Caki2 (cell line): ENCODE results near the gene PPIA. TPM values are rescaled to one million over a fixed set of nuclear protein-coding genes. Genes with fewer than 3 reads are reported as not detected.
A peak's percentile ranks its signal among the peaks of the same experiment; 100 is the strongest.

Experiments
- DNase-seq: peaks from one replicate; pipeline ENCODE4 v3.0.0-alpha.2; 2015; ENCODE audit warnings: low read depth
- in situ Hi-C: cut with HindIII; loops from 2 replicates; pipeline ENCODE4 v1.10.0; 2016; ENCODE audit warnings: low sequenced_read_pairs, low pct_unique_long_range_greater_than_20kb, mixed read lengths
- total RNA-seq: library from RNA; depleted of rRNA; stranded (reverse); fragments of >200 nt; shearing (Covaris generic); gene quantifications from 2 replicates; pipeline ENCODE4 v1.2.3, GENCODE V29; 2014; ENCODE audit warnings: low replicate concordance; rRNA removed

PPIA gene
- total RNA-seq, result 5,475 and 6,139 TPM in 2 replicates

- peak; percentile 95 for DNase-seq
- in situ Hi-C loops, result no loop called here
Measured at GRCh38 chr7:44796504-44797328, at the start of gene PPIA. Gene PPIA, plus strand, starts transcription at chr7:44796681. Its CDS starts 44 bp downstream, at chr7:44796725.

DNA sequence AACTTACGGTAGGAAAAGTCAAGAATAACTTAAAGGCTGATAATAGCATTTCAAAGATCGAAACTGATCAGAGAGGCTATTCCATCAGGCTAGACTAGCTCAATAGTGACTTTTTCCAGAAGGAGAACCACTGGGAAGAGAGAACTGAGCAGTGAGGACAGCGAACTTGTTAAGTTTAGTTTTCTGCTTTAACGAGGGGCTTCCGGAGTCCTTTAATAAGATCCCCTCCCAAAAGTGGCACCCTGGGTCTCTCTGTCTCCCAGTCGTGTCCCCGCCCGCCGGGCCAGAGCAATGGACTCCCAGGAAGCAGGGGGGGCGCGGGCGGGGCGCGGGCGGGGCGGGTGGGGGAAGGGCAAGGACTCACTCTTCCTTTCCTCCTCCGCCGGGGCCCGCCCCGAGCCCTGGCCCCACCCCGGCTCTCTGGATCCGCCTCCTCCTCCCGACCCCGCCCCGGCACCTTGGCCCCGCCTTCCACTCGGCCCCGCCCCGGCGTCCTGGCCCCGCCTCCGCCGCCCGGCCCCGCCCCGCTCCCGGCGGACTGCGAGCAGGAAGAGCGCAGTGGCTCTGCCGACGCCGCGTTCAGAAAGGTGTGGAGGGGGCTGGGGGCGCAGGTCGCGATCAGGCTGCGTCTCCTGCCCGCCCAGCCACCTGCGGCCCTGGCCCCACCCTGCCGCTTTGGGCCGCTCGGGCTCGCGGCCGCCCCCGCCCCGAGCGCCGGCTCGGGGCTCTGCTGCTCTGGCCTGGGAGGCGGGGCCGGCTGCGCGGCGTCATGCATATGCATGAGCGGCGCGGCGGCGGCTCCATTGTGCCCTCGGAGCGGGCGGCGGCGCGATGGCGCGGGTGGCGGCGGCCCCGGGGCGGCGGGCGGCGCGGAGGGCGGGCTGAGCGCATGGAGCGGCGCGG lies 48.2 kb upstream of the PPIA start, which contains the start of gene ZMIZ2:
TSS of gene ZMIZ2 (plus strand) at position 803 of the 903 bp plus-strand sequence. CDS start 7,403 bp downstream, outside the sequence.
- in situ Hi-C loops, result no loop called here
- peak; percentile 88 for DNase-seq

DNA sequence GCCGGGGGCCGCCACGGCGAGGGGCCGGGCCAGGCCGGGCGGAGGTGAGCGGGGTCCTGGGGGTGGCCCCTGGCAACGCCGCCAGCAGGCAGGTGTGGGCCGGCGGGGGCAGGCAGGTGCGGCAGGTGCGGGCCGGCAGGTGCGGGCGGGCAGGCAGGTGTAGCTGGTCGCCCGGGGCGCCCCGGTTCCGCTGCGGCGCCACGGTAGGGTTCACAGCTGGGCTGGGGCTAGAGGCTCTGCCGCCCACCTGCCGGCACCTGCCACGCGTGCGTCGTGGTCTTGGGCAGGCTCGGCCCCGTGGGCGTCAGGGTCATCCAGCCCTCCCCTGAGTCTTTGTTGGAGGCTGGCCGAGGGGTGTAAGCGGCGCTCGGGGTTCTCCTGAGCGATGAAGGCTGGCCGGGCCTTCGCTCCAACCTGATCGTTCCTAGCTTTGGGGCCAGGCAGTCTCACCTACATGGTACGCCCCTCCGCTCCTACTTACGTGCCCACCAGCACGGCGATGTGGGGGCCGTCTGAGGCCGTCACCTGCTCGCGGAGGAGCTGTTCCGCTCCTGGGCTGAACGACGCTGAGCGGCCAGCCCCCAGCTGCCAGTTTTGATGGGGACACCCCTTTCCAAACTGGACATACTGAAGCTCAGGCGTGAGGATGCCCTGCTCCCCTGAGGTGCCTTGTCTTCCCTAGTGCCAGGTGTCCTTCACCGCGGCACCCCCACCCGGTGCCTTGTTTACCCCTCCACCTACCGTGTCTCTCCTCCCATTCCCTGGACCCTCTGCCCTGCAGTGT lies 47.3 kb upstream of the PPIA start:
- DNase-seq, result no peak
- in situ Hi-C loops, result no loop called here

- no peak for DNase-seq
- in situ Hi-C loops, result no loop called here
Measured at GRCh38 chr7:44749992-44750391, 46.5 kb upstream of the PPIA start.

DNA sequence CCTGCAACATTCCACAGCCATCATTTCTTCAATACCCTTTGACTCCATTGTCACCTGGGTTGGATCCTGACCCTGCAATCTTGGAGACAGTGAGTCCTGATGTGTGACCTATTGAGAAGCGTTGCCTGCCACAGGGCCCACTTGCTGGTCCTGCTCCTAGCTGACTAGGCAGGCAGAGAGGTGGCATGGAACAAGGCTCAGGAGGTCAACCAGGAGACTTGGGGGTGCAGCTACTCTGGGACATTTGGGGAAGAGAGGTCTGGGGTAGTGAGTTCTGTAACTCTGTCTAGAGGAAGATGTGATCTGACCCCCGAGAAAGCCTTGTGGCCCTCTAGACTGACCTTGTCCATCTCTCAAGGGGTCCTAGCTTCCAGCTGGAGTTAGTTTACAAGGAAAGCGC lies 46.1 kb upstream of the PPIA start:
- DNase-seq, result no peak
- in situ Hi-C loops, result no loop called here

DNA sequence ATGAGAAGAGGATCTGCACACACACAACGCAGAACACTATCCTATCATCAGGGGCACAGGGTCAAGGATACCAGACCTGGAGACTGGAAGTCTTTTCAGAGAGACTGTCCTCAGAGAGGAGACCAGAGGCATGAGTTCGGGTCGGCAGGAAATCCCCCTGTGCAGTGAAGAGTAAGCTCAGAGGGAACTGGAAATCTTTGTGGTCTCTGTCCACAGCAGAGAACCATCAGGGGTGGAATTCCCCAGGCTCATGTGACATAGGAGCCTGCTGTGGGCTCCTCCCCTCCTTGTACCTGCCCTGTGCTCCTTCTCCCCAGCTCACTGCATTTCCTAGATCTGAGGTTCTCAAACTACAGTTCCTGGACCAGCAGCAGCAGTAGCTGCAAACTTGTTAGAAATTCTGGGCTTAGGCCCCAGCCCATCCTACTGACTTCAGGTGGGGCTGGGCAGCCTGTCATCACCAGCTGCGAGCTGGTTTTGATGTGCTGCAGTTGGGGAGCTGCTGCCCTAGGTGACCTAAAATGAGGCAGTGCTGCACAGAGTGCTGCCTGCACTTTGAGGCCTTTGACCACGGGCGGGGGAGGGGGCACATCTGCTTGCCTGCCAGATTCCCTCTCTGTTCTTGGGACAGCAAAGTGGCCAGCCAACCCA lies 45.4 kb upstream of the PPIA start:
- DNase-seq, result peak; percentile 68
- in situ Hi-C loops, result no loop called here

DNA sequence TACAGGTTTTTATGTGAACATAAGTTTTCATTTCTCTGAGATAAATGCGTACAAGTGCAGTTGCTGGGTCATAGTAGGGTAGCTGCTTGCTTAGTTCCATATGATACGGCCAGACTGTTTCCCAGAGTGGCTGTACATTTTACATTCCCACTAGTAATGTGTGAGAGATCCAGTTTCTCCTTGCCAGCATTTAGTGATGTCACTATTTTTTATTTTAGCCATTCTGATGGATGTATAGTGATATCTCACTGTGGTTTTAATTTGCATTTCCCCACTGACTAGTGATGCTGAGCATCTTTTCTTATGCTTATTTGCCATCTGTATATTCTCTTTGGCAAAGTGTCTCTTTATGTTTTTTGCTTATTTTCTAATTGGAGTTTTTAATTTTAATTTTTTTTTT lies 43.7 kb upstream of the PPIA start:
- in situ Hi-C loops, result no loop called here
- no peak for DNase-seq

- in situ Hi-C loops, result no loop called here
- DNase-seq, result no peak
Measured at GRCh38 chr7:44754802-44755697, 41.4 kb upstream of the PPIA start.

DNA sequence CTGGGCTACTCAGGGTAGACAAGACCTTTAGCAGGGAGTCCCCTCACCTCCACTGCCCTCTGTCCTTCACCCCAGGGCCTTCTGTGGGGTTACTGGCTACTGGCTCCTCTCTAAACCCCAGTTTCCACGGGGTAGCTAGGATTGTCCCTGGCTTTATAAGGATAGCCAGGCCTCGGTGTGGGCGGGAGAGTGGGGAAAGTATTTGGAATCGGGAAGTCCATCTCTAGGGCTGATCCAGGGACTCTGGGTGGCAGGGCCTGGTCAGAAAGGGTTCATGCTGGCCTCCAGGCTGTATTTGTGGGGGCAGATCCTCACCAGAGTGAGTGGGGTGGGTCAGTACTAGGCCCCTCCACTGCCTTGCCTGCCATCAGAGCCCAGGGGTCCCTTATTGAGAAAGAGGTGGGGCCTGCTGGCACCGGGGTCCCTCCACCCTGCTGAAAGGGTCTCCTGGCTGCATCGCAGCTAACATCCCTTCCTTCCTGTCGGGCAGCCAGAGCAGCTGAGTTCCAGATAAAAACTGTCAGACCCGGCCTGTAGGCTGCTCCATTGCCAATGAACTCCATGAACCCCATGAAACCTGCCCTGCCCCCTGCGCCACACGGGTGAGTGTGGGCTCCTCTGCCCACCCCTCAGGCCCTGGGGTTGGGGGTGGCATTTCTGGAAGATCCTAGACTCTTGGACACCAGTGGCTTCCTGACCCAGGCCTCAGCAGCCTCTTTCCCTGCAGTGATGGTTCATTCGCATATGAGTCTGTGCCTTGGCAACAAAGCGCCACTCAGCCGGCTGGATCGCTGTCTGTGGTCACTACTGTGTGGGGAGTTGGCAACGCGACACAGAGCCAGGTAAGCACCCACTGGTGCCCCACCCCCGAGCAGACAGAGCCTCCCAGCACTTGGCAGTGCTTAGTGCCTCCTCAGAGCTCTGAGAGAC lies 40.5 kb upstream of the PPIA start:
- in situ Hi-C loops, result no loop called here
- no peak for DNase-seq

DNA sequence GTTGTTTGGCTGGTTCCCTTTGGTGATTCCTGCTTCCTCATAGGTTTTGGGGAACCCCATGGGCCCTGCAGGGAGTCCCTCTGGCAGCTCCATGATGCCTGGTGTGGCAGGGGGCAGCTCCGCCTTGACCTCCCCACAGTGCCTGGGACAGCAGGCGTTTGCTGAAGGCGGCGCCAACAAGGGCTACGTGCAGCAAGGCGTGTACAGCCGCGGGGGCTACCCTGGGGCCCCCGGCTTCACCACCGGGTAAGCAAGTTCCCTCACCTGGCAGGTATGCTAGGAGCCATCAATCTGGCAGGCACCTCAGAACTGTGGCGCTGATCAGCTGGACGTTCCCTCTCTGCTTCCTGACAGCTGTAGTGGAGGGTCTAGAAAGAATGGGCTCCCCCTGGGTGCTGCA lies 39.6 kb upstream of the PPIA start:
- in situ Hi-C loops, result no loop called here
- DNase-seq, result no peak

DNA sequence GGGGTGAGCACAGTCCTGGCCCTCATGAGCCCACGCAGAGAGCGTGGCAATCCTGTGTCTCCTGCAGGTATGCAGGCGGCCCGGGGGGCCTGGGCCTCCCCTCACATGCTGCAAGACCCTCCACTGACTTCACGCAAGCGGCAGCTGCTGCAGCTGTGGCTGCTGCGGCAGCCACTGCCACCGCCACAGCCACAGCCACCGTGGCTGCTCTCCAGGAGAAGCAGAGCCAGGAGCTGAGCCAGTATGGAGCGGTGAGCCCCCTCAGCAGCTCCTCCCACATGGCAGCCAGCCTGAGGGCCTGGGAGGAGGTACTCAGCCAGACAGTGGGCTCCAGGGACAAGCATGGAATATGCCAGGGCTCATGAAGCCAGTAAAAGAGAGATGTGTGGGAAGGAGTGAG lies 39.2 kb upstream of the PPIA start:
- in situ Hi-C loops, result no loop called here
- no peak for DNase-seq

DNA sequence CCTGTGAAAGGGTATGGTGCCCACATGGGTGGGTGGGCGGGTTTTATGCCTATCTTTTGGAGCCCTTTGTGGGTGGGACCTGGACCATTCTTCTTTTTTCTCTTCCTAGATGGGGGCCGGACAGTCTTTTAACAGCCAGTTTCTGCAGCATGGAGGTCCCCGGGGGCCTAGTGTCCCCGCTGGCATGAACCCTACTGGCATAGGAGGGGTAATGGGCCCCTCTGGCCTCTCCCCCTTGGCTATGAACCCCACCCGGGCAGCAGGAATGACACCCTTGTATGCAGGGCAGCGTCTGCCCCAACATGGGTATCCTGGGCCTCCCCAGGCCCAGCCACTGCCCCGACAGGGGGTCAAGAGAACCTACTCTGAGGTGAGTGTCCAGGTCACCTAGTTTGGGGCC lies 38.7 kb upstream of the PPIA start:
- in situ Hi-C loops, result no loop called here
- DNase-seq, result no peak

DNA sequence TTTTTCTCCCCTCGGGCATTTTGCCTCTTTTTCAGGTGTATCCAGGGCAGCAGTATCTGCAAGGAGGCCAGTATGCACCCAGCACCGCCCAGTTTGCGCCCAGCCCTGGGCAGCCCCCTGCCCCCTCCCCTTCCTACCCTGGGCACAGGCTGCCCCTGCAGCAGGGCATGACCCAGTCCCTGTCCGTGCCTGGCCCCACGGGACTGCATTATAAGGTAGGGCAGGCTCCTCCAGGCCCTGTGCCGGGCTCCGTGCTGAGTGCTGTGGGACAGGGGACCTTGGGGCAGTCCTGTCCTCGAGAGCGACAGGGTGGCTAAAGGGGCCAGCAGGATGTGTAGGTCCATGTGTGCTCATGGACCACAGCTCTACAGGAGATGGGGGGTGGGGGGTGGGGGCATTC lies 37.2 kb upstream of the PPIA start:
- DNase-seq, result no peak
- in situ Hi-C loops, result no loop called here

- in situ Hi-C loops, result no loop called here
- no peak for DNase-seq
Measured at GRCh38 chr7:44760034-44760580, 36.4 kb upstream of the PPIA start.

GRCh38 chr7:44761207-44762161 lies 35.0 kb upstream of the PPIA start:
- in situ Hi-C loops, result no loop called here
- no peak for DNase-seq
